Suprapubic skin (tissue), 3 donors: ENCODE data around the gene C21orf91.

Experiments
- CTCF ChIP-seq, 2 donors: fragments of 200-600 bp in 1 of 2; fragments of 450-650 bp in 1 of 2; sonication (generic) in 1 of 2; IDR thresholded peaks; one replicate each; pipeline ENCODE4 v1.5.1; 2016 to 2019; ENCODE audit warnings: antibody characterized with exemption in 2 of 2, mild to moderate bottlenecking in 1 of 2, moderate library complexity in 1 of 2
- EP300 ChIP-seq: sonication (generic); formaldehyde crosslinking; IDR thresholded peaks from one replicate; pipeline ENCODE4 v1.6.1; 2017; ENCODE audit warnings: antibody characterized with exemption
- POLR2A ChIP-seq, 2 donors: fragments of 450-650 bp; IDR thresholded peaks; one replicate each; pipeline ENCODE4 v1.6.1; 2017; ENCODE audit warnings: antibody characterized with exemption in 2 of 2, mild to moderate bottlenecking in 2 of 2, moderate library complexity in 2 of 2

- TF ChIP-seq POLR2A (IDR thresholded peaks at IDR 0.05), result no peak
- no peak for TF ChIP-seq CTCF (IDR thresholded peaks at IDR 0.05)
- TF ChIP-seq EP300, result no peak
These were observed 38.6 kb downstream of the C21orf91 start for GRCh38 chr21:17780539-17780938.
